HG02759 (cell line): ENCODE data around the gene NFKBIB.
"Not testable (repeated sequence)": the region's sequence is repeated elsewhere in the genome, so short reads cannot be mapped to it uniquely, and the experiment has no call there.

Experiments used
- ATAC-seq: cut with Tn5 transposase; IDR thresholded peaks from one replicate; pipeline ENCODE4 v1.9.1; 2021; ENCODE audit warnings: mild to moderate bottlenecking, moderate library complexity; ENCODE audit not compliant: unreplicated experiment

NFKBIB gene

GRCh38 chr19:38922482-38922881, 22.7 kb downstream of the NFKBIB start:
- ATAC-seq, result no peak

- ATAC-seq, result no peak
Observed at GRCh38 chr19:38924388-38924787, 24.6 kb downstream of the NFKBIB start.

- no peak for ATAC-seq
Observed at GRCh38 chr19:38928391-38929001, 28.7 kb downstream of the NFKBIB start.

GRCh38 chr19:38929929-38930775, 30.4 kb downstream of the NFKBIB start, which contains the start of gene SARS2:
TSS of gene SARS2 (minus strand) at chr19:38930763. CDS start at chr19:38930736, 27 bp downstream.
- peak; percentile 78 for ATAC-seq

- ATAC-seq, result peak; percentile 88
Observed at GRCh38 chr19:38930776-38931520, 31.2 kb downstream of the NFKBIB start, which contains the start of gene MRPS12. TSS of gene MRPS12 (plus strand) at chr19:38930944. CDS start at chr19:38931295, 351 bp downstream.

GRCh38 chr19:38931521-38931793, 31.7 kb downstream of the NFKBIB start:
- no peak for ATAC-seq

GRCh38 chr19:38932425-38933179, 32.8 kb downstream of the NFKBIB start:
- no peak for ATAC-seq

- no peak for ATAC-seq
Observed at GRCh38 chr19:38933544-38933943, 33.8 kb downstream of the NFKBIB start.

- ATAC-seq, result no peak
Observed at GRCh38 chr19:38939957-38940356, 40.2 kb downstream of the NFKBIB start.

- ATAC-seq, result not testable (repeated sequence)
Observed at GRCh38 chr19:38941466-38941865, 41.7 kb downstream of the NFKBIB start.

GRCh38 chr19:38941979-38942378, 42.2 kb downstream of the NFKBIB start:
- no peak for ATAC-seq

GRCh38 chr19:38942471-38943181, 42.9 kb downstream of the NFKBIB start:
- ATAC-seq, result no peak

GRCh38 chr19:38944981-38945506, 45.3 kb downstream of the NFKBIB start:
- no peak for ATAC-seq

GRCh38 chr19:38945562-38946228, 45.9 kb downstream of the NFKBIB start:
- no peak for ATAC-seq

- ATAC-seq, result no peak
Observed at GRCh38 chr19:38946229-38947010, 46.7 kb downstream of the NFKBIB start.

- peak; percentile 55 for ATAC-seq
Observed at GRCh38 chr19:38949580-38950367, 50.0 kb downstream of the NFKBIB start.

GRCh38 chr19:38951187-38951586, 51.4 kb downstream of the NFKBIB start:
- ATAC-seq, result no peak
